Osteoblast (primary cell): Measurements from ENCODE around the gene DCDC1. TPM values are rescaled to one million over a fixed set of nuclear protein-coding genes. Genes with fewer than 3 reads are reported as not detected.
"Not testable (repeated sequence)": the region's sequence is repeated elsewhere in the genome, so short reads cannot be mapped to it uniquely, and the experiment has no call there.

ENCODE experiments used
- DNase-seq: peaks from one replicate; pipeline ENCODE4 v3.0.0; 2011; ENCODE audit warnings: low spot score, mixed read lengths; ENCODE audit not compliant: insufficient read length; ENCODE audit errors: missing footprints
- H2AFZ ChIP-seq: 2 replicates; pipeline ENCODE4 v1.6.0; 2011; ENCODE audit warnings: mild to moderate bottlenecking, low read length
- H3K27ac ChIP-seq: 2 replicates; pipeline ENCODE4 v1.5.1; 2011; ENCODE audit warnings: mild to moderate bottlenecking, low read depth, low read length, moderate library complexity
- H3K27me3 ChIP-seq: 2 replicates; pipeline ENCODE4 v1.6.0; 2012; ENCODE audit warnings: mild to moderate bottlenecking, control low read depth, inconsistent platforms, low read length, moderate library complexity; ENCODE audit not compliant: insufficient read depth
- H3K36me3 ChIP-seq: 2 replicates; pipeline ENCODE4 v1.5.1; 2011; ENCODE audit warnings: mild to moderate bottlenecking, low read length, control low read depth, moderate library complexity; ENCODE audit not compliant: insufficient read depth
- H3K4me1 ChIP-seq: 2 replicates; pipeline ENCODE4 v1.5.1; 2011; ENCODE audit warnings: mild to moderate bottlenecking, low read length, control low read depth, moderate library complexity; ENCODE audit not compliant: insufficient read depth
- H3K4me2 ChIP-seq: 2 replicates; pipeline ENCODE4 v1.6.0; 2011; ENCODE audit warnings: mild to moderate bottlenecking, low read length; ENCODE audit not compliant: insufficient read depth
- H3K4me3 ChIP-seq: fragments of 200-600 bp; sonication (generic); 3 replicates; pipeline ENCODE4 v1.5.1; 2012; ENCODE audit warnings: mild to moderate bottlenecking, low read length, inconsistent platforms; ENCODE audit not compliant: insufficient read depth
- H3K79me2 ChIP-seq: 2 replicates; pipeline ENCODE4 v1.6.0; 2012; ENCODE audit warnings: mild to moderate bottlenecking, low read length, control low read depth, inconsistent platforms; ENCODE audit not compliant: insufficient read depth
- H3K9me3 ChIP-seq: 2 replicates; pipeline ENCODE4 v1.5.1; 2011; ENCODE audit warnings: low read depth, low read length, control low read depth
- H4K20me1 ChIP-seq: 2 replicates; pipeline ENCODE4 v1.6.0; 2012; ENCODE audit warnings: mild to moderate bottlenecking, low read length, control low read depth; ENCODE audit not compliant: insufficient read depth
- CTCF ChIP-seq: IDR thresholded peaks from 2 replicates; pipeline ENCODE4 v1.5.1; 2011; ENCODE audit warnings: mild to moderate bottlenecking, low read depth, low read length, moderate library complexity; ENCODE audit errors: extremely low read depth
- total RNA-seq: library from RNA; depleted of rRNA; stranded (reverse); fragments of >200 nt; gene quantifications from 2 replicates; pipeline ENCODE4 v1.2.3, GENCODE V29; 2012

The DCDC1 gene
- total RNA-seq, 1 donor, result 1.1 TPM

DNA sequence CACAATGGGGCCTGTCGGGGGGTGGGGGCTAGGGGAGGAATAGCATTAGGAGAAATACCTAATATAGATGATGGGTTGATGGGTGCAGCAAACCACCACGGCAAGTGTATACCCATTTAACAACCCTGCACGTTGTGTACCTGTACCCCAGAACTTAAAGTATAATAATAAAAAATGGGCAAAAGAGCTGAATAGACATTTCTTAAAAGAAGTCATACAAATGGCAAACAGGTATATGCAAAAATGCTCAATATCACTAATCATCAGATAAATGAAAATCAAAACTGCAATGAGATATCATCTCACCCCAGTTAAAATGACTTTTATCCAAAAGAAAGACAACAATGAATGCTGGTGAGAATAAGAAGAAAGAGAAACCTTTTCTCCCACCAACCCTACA, 419.7 kb downstream of the DCDC1 start:
- Histone ChIP-seq H4K20me1 (no peaks in the 10 kb centered on the region), H2AFZ (no peak overlapping the region), H3K27me3 (no peaks in the 10 kb centered on the region), H3K4me2 (no peak overlapping the region), H3K27ac (no peak overlapping the region), H3K36me3 (no peaks in the 10 kb centered on the region), H3K9me3 (peaks cover 2% of the 10 kb centered on the region), H3K79me2 (no peaks in the 10 kb centered on the region), H3K4me1 (no peaks in the 10 kb centered on the region), H3K4me3 (no peak overlapping the region)
- no peak for TF ChIP-seq CTCF
- DNase-seq, result no peak

DNA sequence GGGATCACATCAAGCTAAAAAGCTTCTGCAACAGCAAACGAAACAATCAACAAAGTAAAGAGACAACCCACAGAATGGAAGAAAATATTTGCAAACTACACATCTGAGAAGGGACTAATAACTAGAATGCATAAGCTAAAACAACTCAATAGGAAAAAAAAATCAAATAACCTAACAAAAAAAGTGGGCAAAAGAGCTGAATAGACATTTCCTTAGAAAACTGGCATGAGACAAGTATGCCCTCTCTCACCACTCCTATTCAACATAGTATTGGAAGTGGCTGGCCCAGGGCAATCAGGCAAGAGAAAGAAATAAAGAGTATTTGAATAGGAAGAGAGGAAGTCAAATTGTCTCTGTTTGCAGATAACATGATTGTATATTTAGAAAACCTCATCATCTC, 421.8 kb downstream of the DCDC1 start:
- not testable (repeated sequence) for H3K4me1 ChIP-seq, H3K27me3 ChIP-seq, H4K20me1 ChIP-seq, H3K9me3 ChIP-seq, H2AFZ ChIP-seq, DNase-seq, H3K79me2 ChIP-seq, H3K4me2 ChIP-seq, H3K4me3 ChIP-seq, H3K36me3 ChIP-seq, H3K27ac ChIP-seq

GRCh38 chr11:30938810-30939209, 430.7 kb downstream of the DCDC1 start:
- no peak for TF ChIP-seq CTCF
- Histone ChIP-seq H3K9me3 (no peaks in the 10 kb centered on the region), H3K27me3 (no peaks in the 10 kb centered on the region), H3K4me3 (no peak overlapping the region), H3K27ac (no peak overlapping the region), H3K36me3 (no peaks in the 10 kb centered on the region), H2AFZ (no peak overlapping the region), H3K4me1 (no peaks in the 10 kb centered on the region), H4K20me1 (no peaks in the 10 kb centered on the region), H3K79me2 (no peaks in the 10 kb centered on the region), H3K4me2 (no peak overlapping the region)
- DNase-seq, result no peak

DNA sequence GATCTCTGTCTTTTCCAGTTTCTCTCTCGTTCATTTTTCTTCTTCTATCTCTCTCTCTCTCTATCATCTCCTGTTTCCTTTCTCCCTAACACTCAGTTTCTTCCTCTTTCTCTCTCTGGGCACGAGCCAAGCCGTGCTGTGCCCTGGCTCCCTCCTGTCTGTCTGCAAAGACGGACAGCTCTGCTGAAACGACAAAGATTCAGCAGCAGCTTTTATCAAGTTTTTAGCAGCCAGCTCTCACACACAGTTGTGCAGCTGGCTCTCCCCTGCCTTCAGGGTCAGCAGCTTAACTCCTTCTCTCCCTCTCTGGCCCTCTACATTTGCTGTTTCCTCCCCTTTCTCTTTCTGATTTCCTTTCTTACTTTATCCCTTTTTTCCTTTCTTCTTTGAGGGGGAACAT, 431.4 kb downstream of the DCDC1 start:
- Histone ChIP-seq H3K4me1 (no peaks in the 10 kb centered on the region), H3K27ac (no peak overlapping the region), H3K4me2 (no peak overlapping the region), H3K36me3 (no peaks in the 10 kb centered on the region), H3K4me3 (no peak overlapping the region), H3K27me3 (no peaks in the 10 kb centered on the region), H4K20me1 (no peaks in the 10 kb centered on the region), H3K79me2 (no peaks in the 10 kb centered on the region), H2AFZ (no peak overlapping the region), H3K9me3 (no peaks in the 10 kb centered on the region)
- no peak for DNase-seq
- no peak for TF ChIP-seq CTCF

- Histone ChIP-seq H3K4me1 (no peaks in the 10 kb centered on the region), H2AFZ (no peak overlapping the region), H3K36me3 (no peaks in the 10 kb centered on the region), H3K27ac (no peak overlapping the region), H4K20me1 (no peaks in the 10 kb centered on the region), H3K4me2 (no peak overlapping the region), H3K9me3 (no peaks in the 10 kb centered on the region), H3K4me3 (no peak overlapping the region), H3K79me2 (no peaks in the 10 kb centered on the region), H3K27me3 (no peaks in the 10 kb centered on the region)
- no peak for TF ChIP-seq CTCF
- no peak for DNase-seq
These were observed 433.0 kb downstream of the DCDC1 start for GRCh38 chr11:30936491-30936890.
